Measurements from ENCODE around the gene JAZF1.

The JAZF1 gene

GRCh38 chr7:28069807-28070206 is 110.8 kb downstream of the JAZF1 start:
- peak; percentile 82 for DNase-seq

- DNase-seq = no peak
Observed at GRCh38 chr7:28069388-28069787, 111.2 kb downstream of the JAZF1 start.

- peak; percentile 69 for DNase-seq
Observed at GRCh38 chr7:28068811-28069216, 111.8 kb downstream of the JAZF1 start.

GRCh38 chr7:28067171-28067570 is 113.4 kb downstream of the JAZF1 start:
- DNase-seq = no peak

DNA sequence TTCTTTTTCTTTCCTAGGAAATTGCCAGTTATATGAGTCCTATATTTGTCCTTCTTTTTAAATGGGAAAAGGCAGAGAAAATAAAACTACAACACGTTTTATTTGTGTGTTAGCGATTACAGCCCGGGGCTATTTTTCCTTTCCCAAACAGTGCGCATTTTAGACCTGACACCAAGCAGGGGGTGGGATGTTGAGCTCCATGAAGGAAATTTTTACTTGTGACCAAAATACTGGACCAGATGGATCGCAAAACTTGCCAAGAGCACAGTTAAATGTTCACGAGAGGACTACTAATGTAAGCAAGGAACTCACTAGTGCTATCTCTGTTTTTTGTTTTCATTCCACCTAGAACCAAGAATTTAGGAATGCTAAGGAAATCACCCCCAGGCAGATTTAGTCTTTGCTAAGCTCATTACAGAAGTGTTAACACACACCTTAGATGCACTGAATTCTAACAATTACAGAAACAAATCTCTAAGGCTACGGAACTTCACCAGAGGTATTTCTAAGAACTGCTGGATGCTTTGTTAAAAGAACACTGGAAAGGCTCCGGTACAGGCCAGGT is 114.8 kb downstream of the JAZF1 start:
- DNase-seq = no peak

DNA sequence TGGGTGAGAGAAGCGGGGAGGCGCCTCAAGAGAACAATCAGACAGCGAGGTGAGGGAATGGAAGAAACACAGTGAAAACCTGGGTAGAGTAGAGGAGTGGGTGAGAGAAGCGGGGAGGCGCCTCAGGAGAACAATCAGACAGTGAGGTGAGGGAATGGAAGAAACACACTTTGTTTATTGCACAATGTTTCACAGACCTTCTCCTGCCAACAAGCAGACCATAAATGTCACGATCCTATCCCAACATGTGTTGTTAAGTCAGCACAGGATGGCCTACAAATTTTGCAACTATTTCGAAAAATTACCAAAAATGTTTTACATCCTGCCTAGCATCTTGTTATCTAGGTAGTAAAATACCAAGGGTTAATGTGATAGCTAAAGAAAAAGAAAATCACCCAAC is 115.3 kb downstream of the JAZF1 start:
- DNase-seq = no peak

DNA sequence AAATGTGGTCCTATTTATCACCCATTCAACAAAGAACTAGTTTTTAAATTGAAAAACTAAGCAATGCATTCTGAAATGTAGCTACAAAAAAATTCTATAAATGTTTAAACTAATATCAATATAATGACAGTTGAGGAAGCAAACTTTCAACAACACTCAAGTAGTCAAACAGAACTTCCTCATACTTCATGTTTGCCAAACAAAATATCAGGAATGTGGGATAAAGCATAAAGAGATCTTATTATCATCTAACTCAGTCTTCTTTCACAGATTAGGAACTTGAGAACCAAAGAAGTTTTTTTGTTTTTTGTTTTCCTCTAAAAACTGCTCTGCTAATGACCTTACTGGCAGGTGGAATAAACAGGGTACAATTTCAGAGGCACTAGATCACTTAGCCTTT is 116.2 kb downstream of the JAZF1 start:
- DNase-seq = no peak

DNA sequence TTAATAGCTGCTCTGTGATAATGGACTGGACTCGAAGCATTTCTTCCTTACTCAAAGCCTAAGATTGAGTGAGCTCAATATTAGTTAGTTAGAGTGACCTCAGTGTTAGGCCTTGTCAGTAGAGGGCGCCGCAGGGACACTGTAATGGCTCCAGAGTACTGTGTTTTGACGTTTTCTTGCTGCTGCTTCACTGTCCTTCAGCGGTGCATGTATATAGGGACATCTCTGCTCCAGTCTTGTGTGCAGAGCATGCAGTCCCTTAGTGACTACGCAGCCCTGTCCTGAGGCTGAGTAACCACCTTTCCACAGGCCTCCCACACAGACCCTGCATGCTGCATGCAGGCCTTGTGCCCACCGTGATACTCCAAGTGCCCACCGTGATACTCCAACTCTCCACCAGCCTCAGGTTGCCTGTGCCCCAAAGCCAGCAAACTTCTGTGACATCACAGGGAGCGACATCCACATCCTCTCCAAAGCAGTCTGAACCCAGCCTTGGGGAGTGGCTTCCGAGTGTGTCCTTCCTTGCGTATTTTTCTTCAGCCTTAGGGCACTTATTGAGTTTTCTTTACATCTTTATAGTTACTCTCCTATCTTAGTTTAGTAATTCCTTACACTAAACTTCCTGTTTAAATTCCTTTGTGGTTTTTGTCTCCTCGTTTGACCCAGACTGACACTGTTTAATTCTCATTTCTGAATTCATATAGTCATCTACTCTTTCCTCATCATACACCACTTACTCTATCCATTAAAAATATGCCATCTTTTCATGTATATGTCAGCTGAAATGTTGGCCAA is 118.2 kb downstream of the JAZF1 start:
- peak; percentile 86 for DNase-seq

- DNase-seq = no peak
Observed at GRCh38 chr7:28061824-28062196, 118.8 kb downstream of the JAZF1 start.

DNA sequence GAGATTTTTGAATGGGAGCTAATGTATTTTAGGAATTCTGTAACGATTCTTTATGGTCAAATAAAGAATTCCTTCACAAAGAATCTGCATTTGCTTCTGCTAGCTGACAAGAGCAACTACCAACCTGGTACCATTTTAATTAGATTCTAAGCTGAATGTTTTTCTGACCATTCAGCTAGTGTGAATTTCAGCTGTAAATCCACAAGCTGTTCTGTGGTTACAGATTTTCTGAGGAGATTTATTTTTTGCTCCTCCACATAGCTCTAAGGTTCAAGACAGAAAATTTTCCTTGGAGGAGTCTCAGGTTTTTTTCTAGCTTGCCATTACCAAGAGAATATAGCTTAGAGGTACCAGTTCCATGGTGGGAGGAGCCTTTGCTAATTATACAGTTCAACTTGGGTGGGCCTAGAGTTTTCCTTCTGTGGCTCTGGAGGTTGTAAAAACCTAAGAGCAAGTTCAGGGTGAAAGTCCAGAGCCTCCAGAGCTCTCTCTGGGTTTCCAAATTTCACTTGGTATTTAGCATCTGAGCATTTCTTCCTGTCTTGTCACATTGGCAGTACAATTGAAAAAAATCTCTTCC is 120.1 kb downstream of the JAZF1 start:
- DNase-seq = no peak

GRCh38 chr7:28055161-28055544 is 125.4 kb downstream of the JAZF1 start:
- DNase-seq = no peak

DNA sequence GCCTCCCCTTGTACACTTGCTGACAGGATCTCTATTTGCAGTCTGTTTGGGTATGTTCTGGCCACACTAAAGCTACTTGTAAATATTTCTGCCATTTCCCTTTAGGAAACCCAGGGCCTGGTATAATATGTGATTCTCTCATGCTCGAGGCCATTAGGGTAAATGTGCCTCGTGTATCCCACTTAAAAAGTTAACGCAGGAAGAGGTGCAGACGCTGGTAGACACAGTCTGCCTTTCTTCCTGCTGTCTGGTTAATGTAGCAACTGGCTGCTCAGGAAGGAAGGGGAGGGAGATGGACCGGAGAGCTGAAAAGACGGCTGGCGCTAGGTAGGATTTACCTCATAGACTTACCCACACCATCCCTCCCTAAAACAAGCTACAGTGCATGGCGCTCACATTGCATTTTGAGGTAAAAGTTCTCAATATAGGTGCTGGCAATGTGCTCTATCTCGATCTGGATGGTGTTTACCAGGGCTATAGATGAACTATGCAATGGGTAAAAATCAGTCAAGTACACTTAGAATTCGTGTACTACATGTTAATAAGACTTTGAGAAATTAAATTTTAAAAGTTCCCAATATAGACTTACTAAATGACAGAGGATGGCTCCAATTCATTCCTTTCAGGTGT is 125.9 kb downstream of the JAZF1 start:
- no peak for DNase-seq

DNA sequence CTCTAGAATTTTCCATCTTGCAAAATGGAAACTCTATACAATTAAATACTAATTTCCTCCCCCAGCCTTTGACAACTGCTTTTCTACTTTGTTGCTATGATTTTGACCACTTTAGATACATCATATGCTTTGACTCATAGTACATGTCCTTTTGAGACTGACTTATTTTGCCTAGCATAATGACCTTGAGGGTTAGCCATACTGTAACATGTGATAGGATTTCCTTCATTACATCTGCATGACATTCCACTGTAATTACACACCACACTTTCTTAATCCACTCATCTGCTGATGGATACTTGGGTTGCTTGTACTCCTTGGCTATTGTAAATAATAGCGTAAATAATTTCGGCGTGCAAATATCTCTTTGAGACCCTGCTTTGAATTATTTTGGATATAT is 127.7 kb downstream of the JAZF1 start:
- DNase-seq = no peak

- DNase-seq = no peak
Observed at GRCh38 chr7:28048694-28049093, 131.9 kb downstream of the JAZF1 start.

- no peak for DNase-seq
Observed at GRCh38 chr7:28046035-28046434, 134.6 kb downstream of the JAZF1 start.

- DNase-seq = no peak
Observed at GRCh38 chr7:28045592-28045991, 135.0 kb downstream of the JAZF1 start.

DNA sequence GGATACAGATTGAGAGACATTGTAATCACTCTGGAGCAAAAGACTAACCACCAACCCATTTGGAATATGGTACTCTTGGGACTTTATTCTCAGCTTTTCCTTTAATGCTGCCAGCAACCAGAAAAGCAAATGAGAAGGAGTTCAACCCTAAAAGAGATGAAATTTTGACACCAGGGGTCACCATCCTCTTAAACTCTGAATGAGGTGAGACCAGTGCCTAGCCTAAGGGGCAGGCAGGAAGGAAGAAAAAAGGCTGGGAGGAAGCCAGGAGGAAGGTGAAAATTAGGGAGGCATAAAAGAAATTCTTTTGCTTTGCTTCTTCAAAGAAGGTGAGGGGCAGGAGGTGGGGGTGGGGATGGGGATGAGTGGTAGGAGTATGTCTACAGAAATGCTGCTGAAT is 135.8 kb downstream of the JAZF1 start:
- no peak for DNase-seq

DNA sequence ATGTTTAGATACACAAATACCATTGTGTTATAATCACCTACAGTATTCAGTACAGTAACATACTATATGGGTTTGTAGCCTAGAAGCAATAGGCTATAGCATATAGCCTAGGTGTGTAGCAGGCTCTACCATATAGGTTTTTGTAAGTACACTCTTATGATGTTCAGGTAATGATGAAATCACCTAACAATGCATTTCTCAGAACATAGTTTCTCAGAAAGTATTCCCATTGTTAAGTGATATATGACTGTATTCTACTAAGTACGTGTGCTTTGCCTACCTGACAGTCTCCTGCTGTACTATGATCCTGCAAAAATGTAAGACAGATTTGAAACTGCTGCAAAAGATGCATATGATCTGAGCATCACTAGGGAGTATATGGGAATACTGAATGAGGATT is 137.9 kb downstream of the JAZF1 start:
- no peak for DNase-seq

DNA sequence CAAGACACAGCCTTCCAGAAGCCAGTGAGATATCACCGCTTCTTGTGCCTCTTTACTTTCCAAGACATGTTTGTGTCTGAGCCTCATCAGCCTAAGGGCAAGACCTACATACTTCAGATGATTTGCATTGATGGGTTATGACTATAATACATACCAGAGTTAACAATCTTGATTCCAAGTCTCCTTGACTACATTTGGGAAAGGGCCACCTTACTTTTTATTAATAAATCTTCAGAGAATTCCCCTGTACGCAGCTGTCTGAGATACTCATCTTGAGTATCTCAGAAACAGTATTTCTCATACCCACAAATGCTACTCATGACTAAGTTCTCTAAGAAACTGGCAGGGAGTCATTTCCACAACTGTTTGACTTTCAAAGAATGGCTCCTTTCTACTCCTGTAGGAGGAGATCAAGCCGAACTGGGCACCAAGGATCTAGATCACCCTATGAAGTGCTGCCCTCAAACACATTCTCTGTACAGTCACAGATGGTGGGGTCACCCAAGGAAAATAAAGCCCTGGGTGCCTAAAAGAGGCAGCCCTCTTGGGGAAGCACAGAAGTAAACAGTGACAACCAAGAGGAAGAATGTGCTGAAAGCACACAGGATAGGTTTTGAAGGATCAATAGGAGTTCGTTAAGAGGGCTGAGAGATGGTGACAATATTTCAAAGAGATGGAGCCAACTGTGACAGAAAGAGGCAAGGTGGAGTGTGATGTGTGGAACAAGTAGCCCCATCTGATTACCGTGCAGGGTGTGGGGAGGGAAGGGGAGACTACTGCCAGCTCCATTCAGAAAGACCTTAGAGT is 138.9 kb downstream of the JAZF1 start:
- no peak for DNase-seq

DNA sequence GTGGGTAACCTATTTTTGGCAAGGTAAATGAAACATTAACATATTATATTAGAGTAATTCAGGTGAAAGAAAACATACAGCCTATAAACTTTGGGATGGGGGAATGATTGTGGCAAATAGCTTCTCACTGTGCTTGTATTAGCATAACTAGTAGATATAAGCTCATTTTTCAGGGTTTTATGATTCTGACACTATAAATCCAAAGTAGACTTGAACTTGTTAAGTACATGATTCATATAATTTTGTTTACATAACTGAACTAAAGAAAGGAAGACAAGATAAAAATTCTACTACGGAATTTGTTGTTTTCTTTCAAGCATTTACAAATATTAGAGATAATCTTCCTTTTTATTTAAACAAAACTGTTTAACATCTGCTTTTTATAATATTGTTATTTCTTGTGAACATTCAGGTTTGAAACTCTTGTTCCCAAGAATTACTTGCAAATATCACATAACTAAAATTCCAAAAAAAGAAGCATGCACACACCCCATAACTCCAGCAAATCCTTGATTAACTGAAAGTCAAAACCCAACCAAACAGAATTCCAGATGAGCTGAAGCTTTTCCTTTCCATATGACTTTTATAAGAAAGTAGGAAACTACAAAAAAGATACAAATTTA is 142.3 kb downstream of the JAZF1 start:
- DNase-seq = no peak

- no peak for DNase-seq
Observed at GRCh38 chr7:28037220-28038010, 143.2 kb downstream of the JAZF1 start.

DNA sequence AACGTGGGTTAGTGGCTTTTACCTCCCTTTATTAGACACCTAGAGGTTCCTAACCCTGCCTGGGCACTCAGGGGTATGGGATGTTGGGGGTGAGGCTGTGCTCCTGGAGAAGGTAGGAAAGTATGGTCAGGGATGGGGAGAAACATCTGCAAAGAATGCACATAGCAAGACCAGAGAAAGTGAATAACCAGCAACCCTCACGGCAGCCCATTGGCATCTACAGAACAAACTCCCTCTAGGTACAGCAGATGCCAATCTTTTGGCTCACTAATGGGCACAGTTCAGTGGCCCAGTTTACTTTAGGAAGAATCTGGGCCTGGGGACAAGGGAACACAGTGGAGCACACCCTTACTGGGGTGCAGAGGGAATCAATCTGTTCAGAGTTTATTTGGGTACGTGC is 143.9 kb downstream of the JAZF1 start:
- no peak for DNase-seq
